Testis (tissue), 2 donors: ENCODE data around the gene UCK2.

Source experiments
- POLR2A ChIP-seq: fragments of 450-650 bp; IDR thresholded peaks from one replicate; pipeline ENCODE4 v1.6.1; 2017; ENCODE audit warnings: antibody characterized with exemption, mild to moderate bottlenecking, moderate library complexity
- TF ChIP-seq, protein P1 (sequence below), 3 experiments: fragments of 450-650 bp in 2 of 3; fragments of 200-600 bp in 1 of 3; sonication (generic) in 1 of 3; IDR thresholded peaks; one replicate each; pipeline ENCODE4 v1.5.1; 2016 to 2019; ENCODE audit warnings: antibody characterized with exemption in 3 of 3, mild to moderate bottlenecking in 2 of 3, moderate library complexity in 1 of 3

GRCh38 chr1:165879946-165880345 is 52.5 kb downstream of the UCK2 start:
- TF ChIP-seq, protein P1, sequence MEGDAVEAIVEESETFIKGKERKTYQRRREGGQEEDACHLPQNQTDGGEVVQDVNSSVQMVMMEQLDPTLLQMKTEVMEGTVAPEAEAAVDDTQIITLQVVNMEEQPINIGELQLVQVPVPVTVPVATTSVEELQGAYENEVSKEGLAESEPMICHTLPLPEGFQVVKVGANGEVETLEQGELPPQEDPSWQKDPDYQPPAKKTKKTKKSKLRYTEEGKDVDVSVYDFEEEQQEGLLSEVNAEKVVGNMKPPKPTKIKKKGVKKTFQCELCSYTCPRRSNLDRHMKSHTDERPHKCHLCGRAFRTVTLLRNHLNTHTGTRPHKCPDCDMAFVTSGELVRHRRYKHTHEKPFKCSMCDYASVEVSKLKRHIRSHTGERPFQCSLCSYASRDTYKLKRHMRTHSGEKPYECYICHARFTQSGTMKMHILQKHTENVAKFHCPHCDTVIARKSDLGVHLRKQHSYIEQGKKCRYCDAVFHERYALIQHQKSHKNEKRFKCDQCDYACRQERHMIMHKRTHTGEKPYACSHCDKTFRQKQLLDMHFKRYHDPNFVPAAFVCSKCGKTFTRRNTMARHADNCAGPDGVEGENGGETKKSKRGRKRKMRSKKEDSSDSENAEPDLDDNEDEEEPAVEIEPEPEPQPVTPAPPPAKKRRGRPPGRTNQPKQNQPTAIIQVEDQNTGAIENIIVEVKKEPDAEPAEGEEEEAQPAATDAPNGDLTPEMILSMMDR (IDR thresholded peaks at IDR 0.05) = no peak
- no peak for TF ChIP-seq POLR2A
